Measurements from ENCODE around the gene LRRC56.
A peak's percentile ranks its signal among the peaks of the same experiment; 100 is the strongest.

The LRRC56 gene

GRCh38 chr11:536841-537621, at the start of gene LRRC56:
Gene LRRC56, plus strand, starts transcription at chr11:537527. Its CDS starts 3,158 bp downstream, at chr11:540685.
- peak; percentile 72 to 90 (median 78) for DNase-seq (ENCODE audit: low read depth in 3 of 3)

GRCh38 chr11:487571-488021, 49.7 kb upstream of the LRRC56 start:
- DNase-seq (ENCODE audit: low read depth in 3 of 3) = no peak

GRCh38 chr11:488062-488461, 49.3 kb upstream of the LRRC56 start:
- no peak for DNase-seq (ENCODE audit: low read depth in 3 of 3)

GRCh38 chr11:488579-488978, 48.7 kb upstream of the LRRC56 start:
- no peak for DNase-seq (ENCODE audit: low read depth in 3 of 3)

GRCh38 chr11:488992-489391, 48.3 kb upstream of the LRRC56 start:
- DNase-seq (ENCODE audit: low read depth in 3 of 3) = no peak

GRCh38 chr11:489610-490185, 47.6 kb upstream of the LRRC56 start:
- DNase-seq (ENCODE audit: low read depth in 3 of 3) = no peak

GRCh38 chr11:490186-490929, 47.0 kb upstream of the LRRC56 start:
- no peak for DNase-seq (ENCODE audit: low read depth in 3 of 3)

GRCh38 chr11:490930-491260, 46.4 kb upstream of the LRRC56 start:
- DNase-seq (ENCODE audit: low read depth in 3 of 3) = no peak

- DNase-seq (ENCODE audit: low read depth in 3 of 3) = no peak
These were observed 46.0 kb upstream of the LRRC56 start for GRCh38 chr11:491358-491757.

- no peak for DNase-seq (ENCODE audit: low read depth in 3 of 3)
These were observed 44.7 kb upstream of the LRRC56 start for GRCh38 chr11:492427-493226.

GRCh38 chr11:494761-495536, 42.4 kb upstream of the LRRC56 start:
- DNase-seq (ENCODE audit: low read depth in 3 of 3) = no peak

GRCh38 chr11:495537-495931, 41.8 kb upstream of the LRRC56 start:
- DNase-seq (ENCODE audit: low read depth in 3 of 3) = no peak

GRCh38 chr11:496834-497564, 40.3 kb upstream of the LRRC56 start:
- no peak for DNase-seq (ENCODE audit: low read depth in 3 of 3)

GRCh38 chr11:497565-498296, 39.6 kb upstream of the LRRC56 start:
- DNase-seq (ENCODE audit: low read depth in 3 of 3) = no peak

GRCh38 chr11:498297-499181, 38.8 kb upstream of the LRRC56 start:
- no peak for DNase-seq (ENCODE audit: low read depth in 3 of 3)

GRCh38 chr11:499201-500076, 37.9 kb upstream of the LRRC56 start:
- DNase-seq (ENCODE audit: low read depth in 3 of 3) = no peak

GRCh38 chr11:501001-501682, 36.2 kb upstream of the LRRC56 start:
- no peak for DNase-seq (ENCODE audit: low read depth in 3 of 3)
